HepG2 (cell line): ENCODE results near the gene AGMO.

Source experiments
- NPAS2 ChIP-seq: sonication (generic); formaldehyde crosslinking; IDR thresholded peaks from 2 replicates; pipeline ENCODE4 v1.8.0; 2022; ENCODE audit warnings: mild to moderate bottlenecking, missing genetic modification reagents, borderline replicate concordance
- ZNF775 ChIP-seq: sonication (generic); formaldehyde crosslinking; IDR thresholded peaks from 2 replicates; pipeline ENCODE4 v1.4.0; 2020; ENCODE audit warnings: missing genetic modification reagents, mild to moderate bottlenecking, moderate library complexity, borderline replicate concordance
- ZNF782 ChIP-seq: sonication (generic); formaldehyde crosslinking; IDR thresholded peaks from 2 replicates; pipeline ENCODE4 v1.4.0; 2020; ENCODE audit warnings: missing genetic modification reagents, mild to moderate bottlenecking, borderline replicate concordance

DNA sequence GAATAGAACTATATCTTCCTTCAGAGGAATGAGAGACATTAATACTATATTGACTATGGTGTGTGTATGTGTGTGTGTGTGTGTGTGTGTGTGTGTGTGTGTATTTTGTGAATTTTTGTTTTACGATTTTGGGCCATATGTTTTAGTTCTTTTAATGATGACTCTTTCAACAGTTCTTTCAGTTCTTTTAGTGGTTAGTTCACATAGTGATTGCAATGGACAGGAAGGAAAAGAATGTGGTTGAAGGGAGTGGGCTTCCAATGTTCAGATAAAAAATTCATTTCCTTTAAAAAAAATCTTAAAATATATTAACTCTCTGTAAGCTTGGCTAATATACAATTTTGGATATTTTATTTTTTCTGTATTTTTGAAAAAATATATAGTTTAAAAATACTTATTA, 343.6 kb downstream of the AGMO start:
- TF ChIP-seq NPAS2 (CRISPR knock-in tag) = no peak
- TF ChIP-seq ZNF775 (CRISPR knock-in tag) = no peak
- TF ChIP-seq ZNF782 (CRISPR knock-in tag) = no peak
